HG03432 (cell line): ENCODE data around the gene UTP18.
"Not testable (repeated sequence)": the region's sequence is repeated elsewhere in the genome, so short reads cannot be mapped to it uniquely, and the experiment has no call there.

Source experiments
- ATAC-seq: cut with Tn5 transposase; IDR thresholded peaks from one replicate; pipeline ENCODE4 v1.9.1; 2021; ENCODE audit warnings: mild to moderate bottlenecking, moderate library complexity; ENCODE audit not compliant: unreplicated experiment

Gene UTP18

GRCh38 chr17:51330861-51331503, 70.6 kb downstream of the UTP18 start:
- ATAC-seq = not testable (repeated sequence)

GRCh38 chr17:51335006-51335590, 74.8 kb downstream of the UTP18 start:
- no peak for ATAC-seq

- no peak for ATAC-seq
These were observed 75.8 kb downstream of the UTP18 start for GRCh38 chr17:51335883-51336822.

GRCh38 chr17:51341457-51341856, 81.1 kb downstream of the UTP18 start:
- no peak for ATAC-seq

GRCh38 chr17:51342257-51342656, 81.9 kb downstream of the UTP18 start:
- ATAC-seq = no peak

GRCh38 chr17:51344532-51344931, 84.2 kb downstream of the UTP18 start:
- no peak for ATAC-seq

- ATAC-seq = no peak
These were observed 86.1 kb downstream of the UTP18 start for GRCh38 chr17:51346218-51346982.
